Ishikawa (cell line): Measurements from ENCODE around the gene ACAT1.

Experiments
- CEBPB ChIP-seq: IDR thresholded peaks from 2 replicates; pipeline ENCODE4 v1.6.1; 2012
- EGR1 ChIP-seq: IDR thresholded peaks from 2 replicates; pipeline ENCODE4 v1.6.1; 2012
- EP300 ChIP-seq: IDR thresholded peaks from 2 replicates; pipeline ENCODE4 v1.6.1; 2012; ENCODE audit warnings: borderline replicate concordance
- MAX ChIP-seq: IDR thresholded peaks from 2 replicates; pipeline ENCODE4 v1.6.1; 2012
- NFIC ChIP-seq: IDR thresholded peaks from 2 replicates; pipeline ENCODE4 v1.6.1; 2012
- RAD21 ChIP-seq: IDR thresholded peaks from 2 replicates; pipeline ENCODE4 v1.6.1; 2012; ENCODE audit warnings: low read depth
- REST ChIP-seq: IDR thresholded peaks from 2 replicates; pipeline ENCODE4 v1.6.1; 2012; ENCODE audit warnings: low read depth, mild to moderate bottlenecking
- TEAD4 ChIP-seq: IDR thresholded peaks from 2 replicates; pipeline ENCODE4 v1.6.1; 2012
- ZBTB7A ChIP-seq: IDR thresholded peaks from 2 replicates; pipeline ENCODE4 v1.6.1; 2012; ENCODE audit warnings: low read depth

- TF ChIP-seq REST (no peak), MAX (no peak), TEAD4 (no peak), EGR1 (no peak), EP300 (no peak), CEBPB (no peak), RAD21 (no peak), NFIC (no peak), ZBTB7A (no peak)
These were observed 27.2 kb downstream of the ACAT1 start for GRCh38 chr11:108148556-108148955.
